Sigmoid colon (tissue), 7 donors: Measurements from ENCODE around the gene CITED2. TPM values are rescaled to one million over a fixed set of nuclear protein-coding genes. Genes with fewer than 3 reads are reported as not detected.

Experiments
- DNase-seq: peaks from one replicate; pipeline ENCODE4 v3.0.0-alpha.2; 2019
- H3K27ac ChIP-seq, 4 donors: fragments of 200-600 bp; sonication (generic); one replicate each; pipeline ENCODE4 v1.5.1; 2016 to 2019; ENCODE audit warnings: mild to moderate bottlenecking in 1 of 4
- H3K27me3 ChIP-seq, 3 donors: fragments of 200-600 bp; sonication (generic); one replicate each; pipeline ENCODE4 v1.5.1; 2019; ENCODE audit warnings: mild to moderate bottlenecking in 1 of 3
- H3K36me3 ChIP-seq, 4 donors: fragments of 200-600 bp; sonication (generic); one replicate each; pipeline ENCODE4 v1.5.1; 2016 to 2019
- H3K4me1 ChIP-seq, 4 donors: fragments of 200-600 bp; sonication (generic); one replicate each; pipeline ENCODE4 v1.5.1; 2017 to 2019
- H3K4me3 ChIP-seq, 4 donors: fragments of 200-600 bp; sonication (generic); one replicate each; pipeline ENCODE4 v1.5.1; 2017 to 2019; ENCODE audit warnings: mild to moderate bottlenecking in 2 of 4, moderate library complexity in 1 of 4
- H3K9me3 ChIP-seq, 4 donors: fragments of 200-600 bp in 3 of 4; sonication (generic) in 3 of 4; one replicate each; pipeline versions ENCODE4 v1.5.1 to v1.6.1; 2013 to 2019
- CTCF ChIP-seq, 4 experiments: fragments of 450-650 bp in 3 of 4; fragments of 200-600 bp in 1 of 4; IDR thresholded peaks; one replicate each; pipeline ENCODE4 v1.5.1; 2016 to 2019; ENCODE audit warnings: antibody characterized with exemption in 4 of 4, mild to moderate bottlenecking in 3 of 4, moderate library complexity in 2 of 4
- EP300 ChIP-seq, 4 donors: sonication (generic); formaldehyde crosslinking; IDR thresholded peaks; one replicate each; pipeline ENCODE4 v1.6.1; 2017; ENCODE audit warnings: antibody characterized with exemption in 4 of 4
- POLR2A ChIP-seq, 2 donors: fragments of 450-650 bp; IDR thresholded peaks; one replicate each; pipeline ENCODE4 v1.6.1; 2016; ENCODE audit warnings: antibody characterized with exemption in 2 of 2, mild to moderate bottlenecking in 2 of 2, moderate library complexity in 2 of 2
- POLR2AphosphoS5 ChIP-seq, 4 donors: sonication (generic); formaldehyde crosslinking; IDR thresholded peaks; one replicate each; pipeline ENCODE4 v1.6.1; 2017; ENCODE audit warnings: antibody characterized with exemption in 4 of 4
- WGBS, 2 donors: extraction: QIAGEN DNeasy Blood & Tissue Kit; methylation state at CpG; one replicate each; pipeline ENCODE4 v1.1.7; 2013; 5-methylcytosine and 5-hydroxymethylcytosine counted together
- intact Hi-C: fragments of 100-400 bp; cut with DNase I; formaldehyde crosslinking; loops from one replicate; pipeline ENCODE4 v1.15.1; 2023
- polyA plus RNA-seq, 3 donors: library from polyadenylated mRNA; stranded (reverse); fragments of 200-250 nt; gene quantifications; one replicate each; pipeline ENCODE4 v1.2.3, GENCODE V29; 2013
- total RNA-seq, 4 donors: library from RNA; depleted of rRNA; stranded (reverse); fragments of >200 nt; gene quantifications; one replicate each; pipeline ENCODE4 v1.1.0, GENCODE V29; 2016
- donor health status: healthy with polysubstance abuse.
- donor health status: Bipolar disorder and iron deficiency.
- donor health status: healthy.

The CITED2 gene
- total and polyA plus RNA-seq, 7 donors: 26.4 to 182 (median 71.7) TPM

GRCh38 chr6:139380168-139380567 lies 5.7 kb upstream of the CITED2 start:
- DNase-seq: no peak
- intact Hi-C loops: no loop called here
- no peaks in the 10 kb centered on the region for H3K27me3 ChIP-seq
- H3K4me1 ChIP-seq: peaks cover 3 to 12% (median 10%) of the 10 kb centered on the region in 4 donors
- no peak overlapping the region for H3K4me3 ChIP-seq
- no peak overlapping the region for H3K27ac ChIP-seq
- TF ChIP-seq POLR2AphosphoS5 (IDR thresholded peaks at IDR 0.05): no peak
- no peak for TF ChIP-seq CTCF (IDR thresholded peaks at IDR 0.05)
- TF ChIP-seq POLR2A (IDR thresholded peaks at IDR 0.05): no peak
- no peak for TF ChIP-seq EP300 (IDR thresholded peaks at IDR 0.05)
- 94% methylated on average over 7 of the region's 7 CpGs for WGBS, 2 donors
- no peaks in the 10 kb centered on the region for H3K9me3 ChIP-seq
- no peaks in the 10 kb centered on the region for H3K36me3 ChIP-seq

GRCh38 chr6:139378882-139379341 lies 4.5 kb upstream of the CITED2 start:
- WGBS, 2 donors: 85 to 89% methylated on average over 1 of the region's 1 CpG

GRCh38 chr6:139378226-139378625 lies 3.8 kb upstream of the CITED2 start:
- Histone ChIP-seq H3K4me3 (no peak overlapping the region), H3K4me1 (peaks cover 4 to 12% (median 10%) of the 10 kb centered on the region in 4 donors), H3K27me3 (no peaks in the 10 kb centered on the region), H3K9me3 (no peaks in the 10 kb centered on the region), H3K36me3 (peaks cover 4 to 6% (median 5%) of the 10 kb centered on the region in 4 donors), H3K27ac (no peak overlapping the region)
- intact Hi-C loops: loop anchor here (5.0 to 10.0 kb wide), 8 partner anchors 154 to 827 kb away; no protein-coding TSS in a partner anchor
- no peak for DNase-seq
- TF ChIP-seq POLR2A (IDR thresholded peaks at IDR 0.05) (no peak), POLR2AphosphoS5 (IDR thresholded peaks at IDR 0.05) (no peak), CTCF (IDR thresholded peaks at IDR 0.05) (no peak), EP300 (IDR thresholded peaks at IDR 0.05) (no peak)

More at GRCh38 chr6:139378882-139379341, 4.5 kb upstream of the CITED2 start:
- Histone ChIP-seq H3K27me3 (no peaks in the 10 kb centered on the region), H3K36me3 (no peaks in the 10 kb centered on the region), H3K27ac (no peak overlapping the region), H3K4me3 (no peak overlapping the region), H3K4me1 (peaks cover 4 to 12% (median 10%) of the 10 kb centered on the region in 4 donors), H3K9me3 (no peaks in the 10 kb centered on the region)
- intact Hi-C loops: loop anchor here (5.0 to 10.0 kb wide), 8 partner anchors 153 to 826 kb away; no protein-coding TSS in a partner anchor
- TF ChIP-seq EP300 (IDR thresholded peaks at IDR 0.05) (no peak), CTCF (IDR thresholded peaks at IDR 0.05) (no peak), POLR2AphosphoS5 (IDR thresholded peaks at IDR 0.05) (no peak), POLR2A (IDR thresholded peaks at IDR 0.05) (no peak)
- DNase-seq: no peak

GRCh38 chr6:139376604-139377218 lies 2.3 kb upstream of the CITED2 start:
- intact Hi-C loops: loop anchor here (2.0 to 10.0 kb wide), 9 partner anchors 96 to 828 kb away; no protein-coding TSS in a partner anchor

More at GRCh38 chr6:139376604-139377218, 2.3 kb upstream of the CITED2 start:
- peak; percentile 86 for DNase-seq
- 38 to 66% methylated on average over 5 of the region's 5 CpGs for WGBS, 2 donors
- H3K4me1 ChIP-seq: peaks cover 4 to 13% (median 10%) of the 10 kb centered on the region in 4 donors
- no peaks in the 10 kb centered on the region for H3K9me3 ChIP-seq
- no peaks in the 10 kb centered on the region for H3K27me3 ChIP-seq
- no peak for TF ChIP-seq POLR2A (IDR thresholded peaks at IDR 0.05)
- TF ChIP-seq CTCF (IDR thresholded peaks at IDR 0.05): peak in 2 of 4 experiments; percentile 14 to 17
- no peak for TF ChIP-seq EP300 (IDR thresholded peaks at IDR 0.05)
- TF ChIP-seq POLR2AphosphoS5 (IDR thresholded peaks at IDR 0.05): peak in 3 of 4 donors; percentile 16 to 39 (median 33)
- peak overlapping the region; percentile 65 to 89 (median 86) for H3K4me3 ChIP-seq
- peak overlapping the region; percentile 96 to 97 (median 97) for H3K27ac ChIP-seq
- peaks cover 6 to 18% (median 13%) of the 10 kb centered on the region in 4 donors for H3K36me3 ChIP-seq
